HepG2 (cell line): Measurements from ENCODE around the gene CD300LF. TPM values are rescaled to one million over a fixed set of nuclear protein-coding genes. Genes with fewer than 3 reads are reported as not detected.

ENCODE experiments used
- ATAC-seq: fragments of 200-7000 bp; cut with Tn5 transposase; 3 replicates; pipeline ENCODE4 v1.9.1; 2020; ENCODE audit warnings: mild to moderate bottlenecking, moderate library complexity
- BruUV-seq: library from RNA; stranded (reverse); fragments of 400-500 nt; replicated peaks from 2 replicates; lab custom pipeline; 2021; lab: Mats Ljungman, UMichigan
- CTCF ChIA-PET: fragments of 300-600 bp; formaldehyde crosslinking; extraction: SDS; loops from one replicate; lab custom pipeline; 2021; ENCODE audit warnings: low total read pairs, inconsistent platforms, low intra/inter-chr PET ratio; lab: Yijun Ruan, JAX
- POLR2A ChIA-PET: fragments of 350-600 bp; sonication (Branson Sonifier 250); formaldehyde crosslinking; loops from one replicate; lab custom pipeline; 2020; ENCODE audit warnings: antibody characterized with exemption, inconsistent platforms; lab: Yijun Ruan, JAX
- DNase-seq: peaks from one replicate; pipeline ENCODE4 v3.0.0-alpha.2; 2015; ENCODE audit warnings: low spot score
- FAIRE-seq: peaks from 3 replicates; lab custom pipeline; 2011; peaks lifted over from hg19 to GRCh38; lab: Jason Lieb, UNC
- H2AFZ ChIP-seq: one replicate; pipeline ENCODE4 v1.6.1; 2011; ENCODE audit warnings: low read length, inconsistent platforms
- H3K27ac ChIP-seq: fragments of 300-600 bp; 3 replicates; pipeline ENCODE4 v1.8.0; 2011; ENCODE audit warnings: mixed run types, mild to moderate bottlenecking, mixed read lengths, low read length, inconsistent platforms; ENCODE audit not compliant: insufficient read depth; ENCODE audit errors: extremely low read length
- H3K27me3 ChIP-seq, 2 experiments: fragments of 200-600 bp in 1 of 2; 2 replicates in 1 of 2; 3 replicates in 1 of 2; pipeline versions ENCODE4 v1.6.0 to v1.8.0; 2011; ENCODE audit warnings: low read length in 2 of 2, mild to moderate bottlenecking in 2 of 2, moderate library complexity in 2 of 2, inconsistent platforms in 1 of 2; ENCODE audit not compliant: insufficient read depth in 2 of 2, control insufficient read depth in 1 of 2
- H3K36me3 ChIP-seq, 2 experiments: fragments of 200-600 bp in 1 of 2; replicated peaks in 1 of 2; 2 replicates in 1 of 2; 3 replicates in 1 of 2; pipeline versions ENCODE4 v1.5.1 to v1.8.0; 2011; ENCODE audit warnings: low read length in 2 of 2, inconsistent platforms in 1 of 2; ENCODE audit not compliant: insufficient read depth in 2 of 2, control insufficient read depth in 1 of 2
- H3K4me1 ChIP-seq: 2 replicates; pipeline ENCODE4 v1.5.1; 2012; ENCODE audit warnings: low read length, inconsistent platforms; ENCODE audit not compliant: insufficient read depth
- H3K4me2 ChIP-seq: 2 replicates; pipeline ENCODE4 v1.6.0; 2011; ENCODE audit warnings: low read depth, low read length, inconsistent platforms
- H3K4me3 ChIP-seq, 3 experiments: fragments of 200-600 bp in 1 of 3; sonication (generic), shearing (Covaris generic) in 1 of 3; replicated peaks in 1 of 3; 2 replicates each; pipeline ENCODE4 v1.5.1; 2011 to 2016; ENCODE audit warnings: low read length in 3 of 3, inconsistent platforms in 2 of 3, low read depth in 2 of 3, mild to moderate bottlenecking in 2 of 3, control low read depth in 1 of 3, mixed read lengths in 1 of 3; ENCODE audit not compliant: insufficient read depth in 1 of 3
- H3K79me2 ChIP-seq: one replicate; pipeline ENCODE4 v1.6.1; 2011; ENCODE audit warnings: low read length, inconsistent platforms; ENCODE audit not compliant: insufficient read depth
- H3K9ac ChIP-seq: 2 replicates; pipeline ENCODE4 v1.6.0; 2011; ENCODE audit warnings: mild to moderate bottlenecking, low read depth, low read length, inconsistent platforms; ENCODE audit not compliant: insufficient read depth
- H3K9me3 ChIP-seq: 2 replicates; pipeline ENCODE4 v1.5.1; 2012; ENCODE audit warnings: mild to moderate bottlenecking, low read length
- H4K20me1 ChIP-seq: 2 replicates; pipeline ENCODE4 v1.6.0; 2011; ENCODE audit warnings: inconsistent platforms, mild to moderate bottlenecking, low read length, moderate library complexity; ENCODE audit not compliant: insufficient read depth
- MXD1 ChIP-seq: sonication (generic); formaldehyde crosslinking; IDR thresholded peaks from 2 replicates; pipeline ENCODE4 v1.4.0; 2020; ENCODE audit warnings: mild to moderate bottlenecking, missing genetic modification reagents
- SIN3A ChIP-seq: IDR thresholded peaks from 2 replicates; pipeline ENCODE4 v1.6.1; 2011; ENCODE audit warnings: low read depth, mild to moderate bottlenecking, control low read depth, low read length, borderline replicate concordance
- ZMAT3 ChIP-seq: sonication (generic); formaldehyde crosslinking; conservative IDR thresholded peaks from 2 replicates; pipeline ENCODE4 v1.7.0; 2021; ENCODE audit warnings: missing genetic modification reagents
- ZNF12 ChIP-seq: sonication (generic); formaldehyde crosslinking; IDR thresholded peaks from 2 replicates; pipeline ENCODE4 v1.5.0; 2020; ENCODE audit warnings: missing genetic modification reagents
- ZNF17 ChIP-seq: sonication (generic); formaldehyde crosslinking; IDR thresholded peaks from 2 replicates; pipeline ENCODE4 v1.5.0; 2020; ENCODE audit warnings: mild to moderate bottlenecking, missing genetic modification reagents
- ZNF264 ChIP-seq: sonication (generic); formaldehyde crosslinking; IDR thresholded peaks from 2 replicates; pipeline ENCODE4 v1.4.0; 2020; ENCODE audit warnings: missing genetic modification reagents
- ZNF343 ChIP-seq: sonication (generic); formaldehyde crosslinking; IDR thresholded peaks from 2 replicates; pipeline ENCODE4 v1.4.0; 2020; ENCODE audit warnings: mild to moderate bottlenecking, missing genetic modification reagents
- ZNF496 ChIP-seq: sonication (generic); formaldehyde crosslinking; IDR thresholded peaks from 2 replicates; pipeline ENCODE4 v1.8.1; 2023; ENCODE audit warnings: mild to moderate bottlenecking, moderate library complexity, missing genetic modification reagents; ENCODE audit not compliant: insufficient replicate concordance
- WGBS: methylation state at CpG from one replicate; pipeline ENCODE4 v1.1.6; 2017; ENCODE audit warnings: low lambda C conversion rate; 5-methylcytosine and 5-hydroxymethylcytosine counted together
- in situ Hi-C: cut with HindIII; loops from 2 replicates; pipeline ENCODE4 v1.10.0; 2017; ENCODE audit warnings: low pct_unique_long_range_greater_than_20kb; ENCODE audit not compliant: extremely low pct_ligation_motif_present
- intact Hi-C: fragments of 100-400 bp; cut with micrococcal nuclease; formaldehyde crosslinking; loops from one replicate; pipeline ENCODE4 v1.10.0; 2022; ENCODE audit not compliant: unreplicated experiment
- polyA plus RNA-seq, 8 experiments: library from polyadenylated mRNA; depleted of rRNA in 3 of 8; stranded (reverse) in 7 of 8; unstranded in 1 of 8; fragments of >200 nt; fragmentation: Illumina TruSeq in 4 of 8; extraction: Trizol in 4 of 8; gene quantifications; 2 replicates each; pipeline versions ENCODE4 v1.2.1 to v1.2.3, GENCODE V29; 2011 to 2016; ENCODE audit warnings: low read depth in 4 of 8, missing spikeins in 1 of 8, mixed read lengths in 1 of 8; ENCODE audit not compliant: insufficient read depth in 1 of 8
- total RNA-seq, 5 experiments: library from RNA; depleted of rRNA; stranded (reverse); fragments of >200 nt; fragmentation: Illumina TruSeq; extraction: Trizol; gene quantifications; 2 replicates each; pipeline ENCODE4 v1.2.3, GENCODE V29; 2016; ENCODE audit warnings: low read depth in 1 of 5
- TF ChIP-seq, protein P1 (sequence below): sonication (generic); formaldehyde crosslinking; IDR thresholded peaks from 2 replicates; pipeline ENCODE4 v1.4.0; 2020; ENCODE audit warnings: mild to moderate bottlenecking, missing genetic modification reagents
- TF ChIP-seq, protein P2 (sequence below): sonication (generic); formaldehyde crosslinking; IDR thresholded peaks from 2 replicates; pipeline ENCODE4 v1.4.0; 2020; ENCODE audit warnings: missing genetic modification reagents, mild to moderate bottlenecking, borderline replicate concordance

CD300LF gene
- total and polyA plus RNA-seq, 2 of the 13 experiments (the other 11 are each of a cell fraction or from before 2014, with no cell fraction given) = not detected

DNA sequence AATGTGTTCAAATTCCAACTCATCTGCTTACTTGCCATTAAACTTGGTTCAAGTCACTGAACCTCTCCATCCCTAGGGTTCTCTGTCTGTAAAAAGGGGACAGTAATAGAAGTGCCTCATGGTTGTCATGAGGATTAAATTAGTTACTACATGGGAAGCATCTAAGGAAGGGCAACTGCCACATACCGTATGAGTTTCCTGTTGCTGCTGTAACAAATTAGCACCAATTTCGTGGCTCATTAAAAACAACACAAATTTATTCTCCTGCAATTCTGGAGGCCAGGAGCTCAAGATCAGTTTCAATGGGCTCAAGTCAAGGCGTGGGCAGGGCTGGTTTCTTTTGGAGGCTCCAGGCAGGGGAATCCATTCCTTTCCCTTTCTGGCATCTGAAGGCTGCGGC lies 18.6 kb downstream of the CD300LF start:
- peaks cover 4 to 61% of the 10 kb centered on the region in 2 experiments for H3K27me3 ChIP-seq
- CTCF ChIA-PET = no interaction called here

DNA sequence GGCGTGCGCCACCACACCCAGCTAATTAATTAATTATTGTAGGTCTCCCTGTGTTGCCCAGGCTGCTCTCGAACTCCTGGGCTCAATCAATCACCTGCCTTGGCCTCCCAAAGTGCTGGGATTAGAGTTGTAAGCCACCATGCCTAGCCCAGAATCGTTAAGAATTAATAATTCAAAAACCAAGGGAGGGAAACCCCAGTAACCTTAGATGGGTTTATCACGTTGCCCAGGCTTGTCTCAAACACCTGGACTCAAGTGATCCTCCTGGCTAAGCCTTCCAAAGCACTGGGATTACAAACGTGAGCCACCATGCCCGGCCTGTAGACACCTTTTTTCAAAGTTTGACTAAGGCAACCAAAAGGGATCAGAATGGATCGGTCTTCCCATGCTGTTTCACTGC lies 21.6 kb downstream of the CD300LF start:
- no peak overlapping the region for H3K27ac ChIP-seq
- H3K9me3 ChIP-seq = no peaks in the 10 kb centered on the region
- ChIA-PET POLR2A (no interaction called here), CTCF (no interaction called here)
- no peak for TF ChIP-seq ZNF264 (CRISPR knock-in tag)
- no peak for TF ChIP-seq SIN3A
- TF ChIP-seq, protein P1, sequence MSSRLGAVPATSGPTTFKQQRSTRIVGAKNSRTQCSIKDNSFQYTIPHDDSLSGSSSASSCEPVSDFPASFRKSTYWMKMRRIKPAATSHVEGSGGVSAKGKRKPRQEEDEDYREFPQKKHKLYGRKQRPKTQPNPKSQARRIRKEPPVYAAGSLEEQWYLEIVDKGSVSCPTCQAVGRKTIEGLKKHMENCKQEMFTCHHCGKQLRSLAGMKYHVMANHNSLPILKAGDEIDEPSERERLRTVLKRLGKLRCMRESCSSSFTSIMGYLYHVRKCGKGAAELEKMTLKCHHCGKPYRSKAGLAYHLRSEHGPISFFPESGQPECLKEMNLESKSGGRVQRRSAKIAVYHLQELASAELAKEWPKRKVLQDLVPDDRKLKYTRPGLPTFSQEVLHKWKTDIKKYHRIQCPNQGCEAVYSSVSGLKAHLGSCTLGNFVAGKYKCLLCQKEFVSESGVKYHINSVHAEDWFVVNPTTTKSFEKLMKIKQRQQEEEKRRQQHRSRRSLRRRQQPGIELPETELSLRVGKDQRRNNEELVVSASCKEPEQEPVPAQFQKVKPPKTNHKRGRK (CRISPR knock-in tag) = no peak
- no peak for TF ChIP-seq ZNF343
- no peak for TF ChIP-seq ZNF496
- no peak for TF ChIP-seq MXD1 (CRISPR knock-in tag)
- no peak for TF ChIP-seq ZMAT3 (CRISPR knock-in tag)
- no peak for TF ChIP-seq ZNF17 (CRISPR knock-in tag)
- 28% methylated on average over 6 of the region's 8 CpGs for WGBS
- H4K20me1 ChIP-seq = peaks cover 5% of the 10 kb centered on the region; the same call in 1 of the 2 replicates
- intact Hi-C loops = no loop called here
- peaks cover 3 to 50% of the 10 kb centered on the region in 2 experiments; a peak in 4 of 5 replicates for H3K27me3 ChIP-seq
- H3K4me3 ChIP-seq = no peak overlapping the region
- no peak overlapping the region for H3K9ac ChIP-seq
- no peaks in the 10 kb centered on the region for H3K4me1 ChIP-seq
- BruUV-seq = no TSS peak
- H2AFZ ChIP-seq = no peak overlapping the region
- ATAC-seq = no peak
- no peak for DNase-seq
- no peak for FAIRE-seq
- H3K79me2 ChIP-seq = no peaks in the 10 kb centered on the region
- in situ Hi-C loops = no loop called here
- H3K36me3 ChIP-seq = no peaks in the 10 kb centered on the region
- H3K4me2 ChIP-seq = no peak overlapping the region

More for the DNA sequence above, 18.6 kb downstream of the CD300LF start:
- DNase-seq (no peak), ATAC-seq (no peak), FAIRE-seq (no peak)
- POLR2A ChIA-PET = no interaction called here
- H3K9ac ChIP-seq = no peak overlapping the region
- intact Hi-C loops (no loop called here), in situ Hi-C loops (no loop called here)
- no peak overlapping the region for H3K4me2 ChIP-seq
- WGBS = 20% methylated on average over 4 of the region's 4 CpGs
- H2AFZ ChIP-seq = no peak overlapping the region
- BruUV-seq = no TSS peak
- H3K4me3 ChIP-seq = no peak overlapping the region
- peaks cover 5% of the 10 kb centered on the region; the same call in 1 of the 2 replicates for H4K20me1 ChIP-seq
- H3K9me3 ChIP-seq = no peaks in the 10 kb centered on the region
- H3K36me3 ChIP-seq = no peaks in the 10 kb centered on the region
- H3K79me2 ChIP-seq = no peaks in the 10 kb centered on the region
- TF ChIP-seq ZNF12 (CRISPR knock-in tag) = peak; percentile 96
- TF ChIP-seq, protein P2, sequence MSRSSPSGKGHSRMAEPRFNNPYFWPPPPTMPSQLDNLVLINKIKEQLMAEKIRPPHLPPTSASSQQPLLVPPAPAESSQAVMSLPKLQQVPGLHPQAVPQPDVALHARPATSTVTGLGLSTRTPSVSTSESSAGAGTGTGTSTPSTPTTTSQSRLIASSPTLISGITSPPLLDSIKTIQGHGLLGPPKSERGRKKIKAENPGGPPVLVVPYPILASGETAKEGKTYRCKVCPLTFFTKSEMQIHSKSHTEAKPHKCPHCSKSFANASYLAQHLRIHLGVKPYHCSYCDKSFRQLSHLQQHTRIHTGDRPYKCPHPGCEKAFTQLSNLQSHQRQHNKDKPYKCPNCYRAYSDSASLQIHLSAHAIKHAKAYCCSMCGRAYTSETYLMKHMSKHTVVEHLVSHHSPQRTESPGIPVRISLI = no peak
- TF ChIP-seq, all 625 proteins: peak for 1
- H3K27ac ChIP-seq = no peak overlapping the region
- no peaks in the 10 kb centered on the region for H3K4me1 ChIP-seq
